ENCODE data around the gene CCDC57. TPM values are rescaled to one million over a fixed set of nuclear protein-coding genes. Genes with fewer than 3 reads are reported as not detected.

The CCDC57 gene
- total RNA-seq, 2 donors from 2014 or later: 24.5 to 46.1 TPM

DNA sequence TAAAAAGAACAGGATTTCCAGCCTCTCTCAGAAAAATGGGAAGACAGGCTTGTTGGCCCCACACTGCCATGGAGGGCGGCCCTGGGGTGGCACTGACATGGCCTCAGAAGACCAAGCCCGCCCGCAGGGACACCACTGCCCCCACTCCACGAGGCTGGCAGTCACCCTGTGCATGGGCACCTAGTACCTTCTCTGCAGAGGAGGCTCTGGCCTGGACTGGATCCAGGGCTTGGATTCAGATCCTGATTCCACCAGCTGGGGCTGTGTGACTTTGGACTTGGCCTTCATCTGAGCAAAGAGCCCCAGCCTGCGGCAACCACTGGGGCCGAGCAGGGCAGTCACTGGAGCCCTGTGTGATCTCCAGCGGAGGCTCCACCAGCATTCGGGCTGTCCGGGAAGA, 97.8 kb downstream of the CCDC57 start:
- TF ChIP-seq CTCF (IDR thresholded peaks at IDR 0.05): no peak
- H3K36me3 ChIP-seq: no peaks in the 10 kb centered on the region
- H3K9me3 ChIP-seq: no peaks in the 10 kb centered on the region
- no peak overlapping the region for H3K9ac ChIP-seq (ENCODE audit: low read depth in 2 of 2, low read length in 2 of 2)
- H3K27ac ChIP-seq: no peak overlapping the region
- no peak overlapping the region for H3K4me3 ChIP-seq
- H3K27me3 ChIP-seq: no peaks in the 10 kb centered on the region
- no peaks in the 10 kb centered on the region for H3K4me1 ChIP-seq
- intact Hi-C loops (cut with DNase I): no loop called here
- no peak for DNase-seq

GRCh38 chr17:82114447-82114846, 98.2 kb downstream of the CCDC57 start:
- Histone ChIP-seq H3K4me1 (no peaks in the 10 kb centered on the region), H3K36me3 (no peaks in the 10 kb centered on the region), H3K4me3 (no peak overlapping the region), H3K27ac (no peak overlapping the region), H3K27me3 (no peaks in the 10 kb centered on the region), H3K9me3 (no peaks in the 10 kb centered on the region), H3K9ac (ENCODE audit: low read depth in 2 of 2, low read length in 2 of 2) (no peak overlapping the region)
- no peak for TF ChIP-seq CTCF (IDR thresholded peaks at IDR 0.05)
- intact Hi-C loops (cut with DNase I): no loop called here
- no peak for DNase-seq

- H3K9me3 ChIP-seq: no peaks in the 10 kb centered on the region
- DNase-seq: no peak
- no peaks in the 10 kb centered on the region for H3K4me1 ChIP-seq
- intact Hi-C loops (cut with DNase I): no loop called here
- H3K27me3 ChIP-seq: no peaks in the 10 kb centered on the region
- no peak overlapping the region for H3K4me3 ChIP-seq
- no peak for TF ChIP-seq CTCF (IDR thresholded peaks at IDR 0.05)
- no peaks in the 10 kb centered on the region for H3K36me3 ChIP-seq
- no peak overlapping the region for H3K27ac ChIP-seq
- no peak overlapping the region for H3K9ac ChIP-seq (ENCODE audit: low read depth in 2 of 2, low read length in 2 of 2)
Observed at GRCh38 chr17:82113941-82114340, 98.7 kb downstream of the CCDC57 start.

DNA sequence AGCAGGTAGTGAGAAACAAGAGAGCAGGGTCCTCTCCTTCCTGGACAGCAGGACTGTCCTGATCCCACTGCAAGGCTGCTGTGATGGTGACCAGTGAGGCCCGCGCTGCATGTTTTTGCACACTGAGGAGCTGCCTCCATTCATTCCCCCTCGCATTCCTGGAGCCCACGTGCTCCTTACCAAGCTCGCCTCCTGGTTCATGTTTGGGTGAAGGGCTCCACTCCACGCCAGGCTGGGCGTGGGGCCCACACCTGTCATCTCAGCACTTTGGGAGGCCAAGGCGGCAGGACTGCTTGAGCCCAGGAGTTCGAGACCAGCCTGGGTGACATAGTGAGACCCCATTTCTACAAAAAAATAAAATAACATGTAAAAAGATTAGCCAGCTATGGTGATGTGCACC, 99.2 kb downstream of the CCDC57 start:
- Histone ChIP-seq H3K36me3 (no peaks in the 10 kb centered on the region), H3K9me3 (no peaks in the 10 kb centered on the region), H3K27me3 (no peaks in the 10 kb centered on the region), H3K4me1 (no peaks in the 10 kb centered on the region), H3K4me3 (no peak overlapping the region), H3K9ac (ENCODE audit: low read depth in 2 of 2, low read length in 2 of 2) (no peak overlapping the region), H3K27ac (no peak overlapping the region)
- no peak for DNase-seq
- TF ChIP-seq CTCF (IDR thresholded peaks at IDR 0.05): no peak
- intact Hi-C loops (cut with DNase I): no loop called here

DNA sequence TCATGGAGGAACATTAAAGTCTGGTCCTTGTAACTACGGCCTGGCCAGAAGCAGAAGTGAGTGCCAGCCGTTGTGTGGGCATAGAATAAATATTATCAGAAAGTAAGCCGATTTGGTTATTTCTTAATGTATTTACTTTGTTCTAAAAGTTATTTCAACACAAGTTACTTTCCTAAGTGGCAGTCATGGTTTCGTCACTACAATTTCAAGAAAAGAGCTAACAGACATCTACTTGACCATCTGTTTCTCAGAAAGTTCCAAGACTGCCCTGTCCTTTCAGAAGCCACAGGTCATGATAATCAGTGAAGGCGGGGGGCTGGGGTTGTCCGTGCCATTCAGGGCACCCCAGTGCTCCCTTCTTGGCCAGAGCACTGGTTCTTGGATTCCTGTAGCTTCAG, 99.7 kb downstream of the CCDC57 start:
- no peak overlapping the region for H3K27ac ChIP-seq
- no peaks in the 10 kb centered on the region for H3K36me3 ChIP-seq
- no peaks in the 10 kb centered on the region for H3K9me3 ChIP-seq
- TF ChIP-seq CTCF (IDR thresholded peaks at IDR 0.05): no peak
- no peak for DNase-seq
- H3K9ac ChIP-seq (ENCODE audit: low read depth in 2 of 2, low read length in 2 of 2): no peak overlapping the region
- no peak overlapping the region for H3K4me3 ChIP-seq
- intact Hi-C loops (cut with DNase I): no loop called here
- H3K4me1 ChIP-seq: no peaks in the 10 kb centered on the region
- H3K27me3 ChIP-seq: no peaks in the 10 kb centered on the region
